ENCODE results near the gene PTTG1IP.

The PTTG1IP gene

DNA sequence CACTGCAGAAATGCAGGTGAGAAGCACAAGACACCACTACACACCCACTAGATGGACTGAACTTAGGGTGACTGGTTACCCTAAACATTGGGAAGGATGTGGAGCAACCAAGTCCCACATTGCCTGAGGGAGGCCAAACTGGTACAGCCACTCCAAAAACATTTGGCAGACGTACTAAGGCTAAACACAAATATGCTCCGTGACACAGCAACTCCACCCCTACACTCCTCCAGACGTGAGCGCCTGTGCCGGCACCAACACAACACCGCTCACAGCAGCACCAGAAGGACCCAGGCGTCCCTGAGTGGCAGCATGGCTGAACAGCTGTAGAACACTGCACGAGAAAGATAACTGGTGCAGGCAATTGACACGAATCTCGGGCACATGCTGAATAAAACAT lies 14.7 kb downstream of the PTTG1IP start:
- H3K4me3 ChIP-seq (ENCODE audit: low read depth, low read length) = no peak overlapping the region
- TF ChIP-seq, protein P1, sequence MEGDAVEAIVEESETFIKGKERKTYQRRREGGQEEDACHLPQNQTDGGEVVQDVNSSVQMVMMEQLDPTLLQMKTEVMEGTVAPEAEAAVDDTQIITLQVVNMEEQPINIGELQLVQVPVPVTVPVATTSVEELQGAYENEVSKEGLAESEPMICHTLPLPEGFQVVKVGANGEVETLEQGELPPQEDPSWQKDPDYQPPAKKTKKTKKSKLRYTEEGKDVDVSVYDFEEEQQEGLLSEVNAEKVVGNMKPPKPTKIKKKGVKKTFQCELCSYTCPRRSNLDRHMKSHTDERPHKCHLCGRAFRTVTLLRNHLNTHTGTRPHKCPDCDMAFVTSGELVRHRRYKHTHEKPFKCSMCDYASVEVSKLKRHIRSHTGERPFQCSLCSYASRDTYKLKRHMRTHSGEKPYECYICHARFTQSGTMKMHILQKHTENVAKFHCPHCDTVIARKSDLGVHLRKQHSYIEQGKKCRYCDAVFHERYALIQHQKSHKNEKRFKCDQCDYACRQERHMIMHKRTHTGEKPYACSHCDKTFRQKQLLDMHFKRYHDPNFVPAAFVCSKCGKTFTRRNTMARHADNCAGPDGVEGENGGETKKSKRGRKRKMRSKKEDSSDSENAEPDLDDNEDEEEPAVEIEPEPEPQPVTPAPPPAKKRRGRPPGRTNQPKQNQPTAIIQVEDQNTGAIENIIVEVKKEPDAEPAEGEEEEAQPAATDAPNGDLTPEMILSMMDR (IDR thresholded peaks at IDR 0.05; ENCODE audit: low read depth, low read length) = no peak
- no peaks in the 10 kb centered on the region for H3K27me3 ChIP-seq (ENCODE audit: insufficient read depth, low read depth, severe bottlenecking)
- DNase-seq = no peak
- H3K9me3 ChIP-seq (ENCODE audit: severe bottlenecking) = no peaks in the 10 kb centered on the region
- no peak overlapping the region for H3K27ac ChIP-seq
- peaks cover 97% of the 10 kb centered on the region for H3K36me3 ChIP-seq

DNA sequence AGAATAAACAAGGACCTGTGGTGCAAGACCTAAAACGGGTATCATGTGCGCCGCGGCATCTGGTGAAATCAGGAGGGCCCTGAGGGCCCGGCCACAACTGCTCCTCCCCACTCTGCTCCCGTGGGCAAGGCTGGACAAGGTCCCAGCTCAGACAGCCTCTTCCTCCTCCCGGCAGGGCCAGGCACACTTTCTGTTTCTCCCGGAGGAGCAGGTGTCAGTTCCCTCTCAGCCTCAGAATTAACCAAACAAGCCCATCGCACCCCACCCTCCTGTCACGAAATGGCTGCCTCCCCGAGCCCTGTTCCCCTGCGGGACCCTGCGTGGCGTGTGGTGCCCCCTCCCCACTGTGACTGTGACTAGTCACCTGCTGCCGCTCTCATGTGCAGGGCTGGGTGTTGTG lies 15.2 kb downstream of the PTTG1IP start:
- Histone ChIP-seq H3K27me3 (ENCODE audit: insufficient read depth, low read depth, severe bottlenecking) (no peaks in the 10 kb centered on the region), H3K4me3 (ENCODE audit: low read depth, low read length) (no peak overlapping the region), H3K36me3 (peaks cover 97% of the 10 kb centered on the region), H3K9me3 (ENCODE audit: severe bottlenecking) (no peaks in the 10 kb centered on the region), H3K27ac (no peak overlapping the region)
- TF ChIP-seq, protein P1 (IDR thresholded peaks at IDR 0.05; ENCODE audit: low read depth, low read length) = no peak
- no peak for DNase-seq

DNA sequence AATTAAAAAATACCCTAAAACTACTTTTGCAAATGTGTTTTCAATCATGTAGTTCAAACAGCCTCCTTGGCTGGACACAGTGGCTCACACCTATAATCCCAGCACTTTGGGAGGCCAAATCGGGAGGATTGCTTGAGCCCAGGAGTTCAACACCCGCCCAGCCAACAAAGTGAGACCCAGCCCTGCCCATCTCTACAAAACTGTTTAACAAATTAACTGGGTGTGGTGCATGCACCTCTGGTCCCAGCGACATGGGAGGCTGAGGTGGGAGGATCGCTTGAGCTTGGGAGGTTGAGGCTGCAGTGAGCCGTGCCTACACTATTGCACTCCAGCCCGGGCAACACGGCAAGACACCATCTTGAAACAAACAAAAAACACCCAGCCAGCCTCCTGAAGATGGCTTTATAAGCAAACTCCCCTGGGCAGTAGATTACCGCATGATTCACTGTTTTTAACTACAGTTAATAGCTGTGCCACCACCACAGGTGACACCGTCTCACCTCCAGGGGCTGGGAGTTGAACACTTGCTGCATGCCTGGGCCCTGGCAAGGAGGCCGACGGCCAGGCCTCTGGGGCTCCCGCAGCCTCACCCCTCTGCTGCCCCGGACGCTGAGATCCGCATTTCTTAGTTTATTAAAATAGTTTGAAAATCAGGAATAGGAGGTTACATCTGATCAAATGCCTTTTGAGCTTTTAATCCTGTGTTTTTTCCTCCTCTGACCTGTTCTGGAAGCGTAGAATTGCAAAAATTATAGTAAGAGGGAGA lies 16.2 kb downstream of the PTTG1IP start:
- H3K4me3 ChIP-seq (ENCODE audit: low read depth, low read length) = no peak overlapping the region
- no peak for DNase-seq
- no peaks in the 10 kb centered on the region for H3K9me3 ChIP-seq (ENCODE audit: severe bottlenecking)
- TF ChIP-seq, protein P1 (IDR thresholded peaks at IDR 0.05; ENCODE audit: low read depth, low read length) = no peak
- H3K36me3 ChIP-seq = peaks cover 100% of the 10 kb centered on the region
- H3K27ac ChIP-seq = no peak overlapping the region
- H3K27me3 ChIP-seq (ENCODE audit: insufficient read depth, low read depth, severe bottlenecking) = no peaks in the 10 kb centered on the region

- Histone ChIP-seq H3K9me3 (ENCODE audit: severe bottlenecking) (no peaks in the 10 kb centered on the region), H3K4me3 (ENCODE audit: low read depth, low read length) (no peak overlapping the region), H3K27me3 (ENCODE audit: insufficient read depth, low read depth, severe bottlenecking) (no peaks in the 10 kb centered on the region), H3K27ac (no peak overlapping the region), H3K36me3 (peaks cover 98% of the 10 kb centered on the region)
- TF ChIP-seq, protein P1 (IDR thresholded peaks at IDR 0.05; ENCODE audit: low read depth, low read length) = no peak
- DNase-seq = no peak
These were observed 17.4 kb downstream of the PTTG1IP start for GRCh38 chr21:44856131-44856530.

DNA sequence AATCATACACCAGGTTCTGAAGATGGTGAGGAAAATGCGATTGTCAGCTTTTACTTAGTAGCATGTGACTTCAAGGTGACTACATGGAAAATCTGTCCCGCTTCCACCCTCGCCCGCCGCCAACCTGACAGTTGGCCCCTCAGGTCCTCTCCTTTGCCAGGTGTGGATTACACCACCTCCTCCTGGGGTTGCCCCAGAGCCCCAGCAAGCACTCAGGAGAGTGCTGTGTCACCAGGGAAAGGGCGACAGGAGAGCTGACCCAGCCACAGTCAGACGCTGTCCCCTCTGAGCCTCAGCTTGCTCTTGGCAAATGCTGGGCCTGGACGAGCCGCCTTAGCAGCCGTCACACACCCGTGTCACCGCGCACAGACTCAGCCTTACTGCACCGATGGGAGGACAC lies 17.9 kb downstream of the PTTG1IP start:
- TF ChIP-seq, protein P1 (IDR thresholded peaks at IDR 0.05; ENCODE audit: low read depth, low read length) = no peak
- H3K9me3 ChIP-seq (ENCODE audit: severe bottlenecking) = no peaks in the 10 kb centered on the region
- no peak overlapping the region for H3K27ac ChIP-seq
- H3K27me3 ChIP-seq (ENCODE audit: insufficient read depth, low read depth, severe bottlenecking) = no peaks in the 10 kb centered on the region
- H3K36me3 ChIP-seq = peaks cover 98% of the 10 kb centered on the region
- no peak for DNase-seq
- no peak overlapping the region for H3K4me3 ChIP-seq (ENCODE audit: low read depth, low read length)

Measured in WERI-Rb-1 (cell line).